ENCODE measurements around the gene HEY2.
"Not testable (repeated sequence)": the region's sequence is repeated elsewhere in the genome, so short reads cannot be mapped to it uniquely, and the experiment has no call there.

Gene HEY2

GRCh38 chr6:125749173-125749864 is at the start of gene HEY2:
TSS of gene HEY2 (plus strand) at chr6:125749632. CDS start at chr6:125749777, 145 bp downstream.
- peak; percentile 83 for DNase-seq

DNA sequence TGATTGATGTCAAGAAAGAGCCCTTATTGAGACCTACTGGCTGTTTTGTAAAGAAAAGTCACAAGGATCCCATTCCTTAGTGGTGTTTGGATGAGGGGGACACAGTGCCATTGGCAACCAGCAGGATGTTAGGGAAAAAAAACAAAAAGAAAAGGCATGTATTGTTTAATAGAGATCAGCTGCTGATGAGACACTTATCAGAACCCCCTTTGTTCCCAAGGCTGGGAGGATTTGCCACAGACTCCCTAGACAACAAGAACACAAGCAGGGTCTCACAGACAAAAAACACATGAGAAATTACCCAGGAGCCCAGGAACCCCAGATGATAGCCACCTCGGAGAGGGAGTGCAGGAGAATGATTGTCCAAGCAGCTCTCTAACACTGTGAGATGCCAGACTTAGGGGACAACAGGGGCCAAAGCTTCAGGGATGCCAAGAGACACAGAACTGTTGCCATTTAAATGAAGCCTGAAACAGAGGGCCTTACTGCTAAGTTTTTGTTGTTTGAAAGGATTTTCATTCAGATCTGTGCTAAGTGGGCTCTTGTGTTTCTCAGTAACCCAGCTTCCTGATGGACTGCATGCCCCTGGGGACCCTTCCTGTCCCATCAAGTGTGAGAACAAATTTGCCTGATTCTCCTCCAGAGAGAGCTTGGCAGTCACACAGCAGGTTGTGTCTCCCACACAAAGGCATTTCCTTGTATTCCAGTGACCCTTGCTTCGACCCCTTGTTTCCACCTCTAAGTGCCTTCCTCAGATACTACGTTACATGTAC is 48.7 kb upstream of the HEY2 start:
- no peak for DNase-seq

- DNase-seq: no peak
These were observed 48.1 kb upstream of the HEY2 start for GRCh38 chr6:125701354-125701668.

DNA sequence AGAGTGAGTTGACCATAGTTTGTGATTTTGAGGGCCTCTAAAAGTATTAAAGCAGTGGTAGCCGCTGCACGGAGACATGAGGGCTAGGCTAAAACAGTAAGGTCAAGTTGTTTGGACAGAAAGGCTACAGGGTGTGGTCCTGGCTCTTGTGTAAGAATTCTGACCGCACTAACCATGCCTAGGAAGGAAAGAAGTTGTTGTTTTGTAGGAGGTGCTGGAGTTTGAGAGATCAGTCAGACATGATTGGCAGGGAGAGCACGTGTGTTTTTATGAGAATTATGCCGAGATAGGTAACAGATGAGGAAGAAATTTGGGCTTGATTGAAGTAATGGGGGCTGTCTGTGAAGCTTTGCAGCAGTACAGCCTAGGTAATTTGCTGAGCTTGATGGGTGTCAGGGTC is 45.5 kb upstream of the HEY2 start:
- not testable (repeated sequence) for DNase-seq

GRCh38 chr6:125707615-125708243 is 41.7 kb upstream of the HEY2 start:
- no peak for DNase-seq

GRCh38 chr6:125711013-125711675 is 38.3 kb upstream of the HEY2 start:
- no peak for DNase-seq

DNA sequence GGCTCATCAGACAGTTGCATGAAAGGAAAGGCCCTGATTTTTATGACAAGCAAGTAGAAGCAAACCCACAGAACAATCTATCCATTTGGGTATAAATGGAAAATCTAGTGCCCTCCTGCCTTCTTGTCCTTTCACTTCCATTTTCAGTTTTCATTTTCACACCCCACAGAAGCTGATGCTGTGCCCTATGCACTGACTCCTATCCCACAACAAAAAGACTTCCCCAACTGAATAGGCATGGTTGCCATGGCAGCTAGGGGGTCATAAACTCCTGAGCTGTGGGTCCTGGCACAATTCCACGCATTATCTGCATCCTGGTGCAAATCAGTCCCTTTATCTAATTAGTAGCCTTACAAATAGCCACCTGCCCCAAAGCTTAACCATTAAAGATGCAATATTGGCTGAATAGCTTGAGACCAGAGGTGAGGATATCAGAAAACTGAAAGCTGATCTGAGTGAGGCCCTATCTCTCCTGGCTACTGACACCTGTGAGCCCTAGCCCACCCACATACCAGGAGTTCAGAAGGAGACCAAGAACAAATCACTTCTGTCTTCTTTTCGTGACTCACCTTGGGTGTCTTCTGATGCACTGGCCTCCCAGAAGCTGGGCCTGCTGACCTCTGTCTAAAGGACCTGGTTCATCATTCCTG is 34.9 kb upstream of the HEY2 start:
- no peak for DNase-seq

GRCh38 chr6:125717120-125717731 is 32.2 kb upstream of the HEY2 start:
- no peak for DNase-seq

DNA sequence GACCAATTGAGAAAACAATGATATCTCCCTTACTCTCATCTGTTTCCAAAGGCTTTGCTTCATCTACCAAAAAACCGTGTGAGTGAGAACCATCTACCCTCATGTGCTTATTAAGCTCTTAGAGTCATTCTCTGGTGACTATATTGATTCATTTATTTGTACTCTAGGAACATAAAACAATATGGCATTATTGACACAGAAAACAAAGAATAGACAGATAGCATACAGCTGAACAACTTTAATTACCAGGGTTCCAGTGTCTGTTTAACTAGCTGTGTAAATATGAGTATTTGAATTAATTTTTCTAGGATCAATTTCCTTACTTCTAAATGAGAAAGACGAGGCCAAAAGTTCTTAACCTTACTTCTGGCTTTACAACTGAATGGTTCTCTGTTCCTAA is 31.3 kb upstream of the HEY2 start:
- peak; percentile 33 for DNase-seq

GRCh38 chr6:125722886-125723285 is 26.5 kb upstream of the HEY2 start:
- no peak for DNase-seq

- no peak for DNase-seq
These were observed 22.2 kb upstream of the HEY2 start for GRCh38 chr6:125727216-125727615.

DNA sequence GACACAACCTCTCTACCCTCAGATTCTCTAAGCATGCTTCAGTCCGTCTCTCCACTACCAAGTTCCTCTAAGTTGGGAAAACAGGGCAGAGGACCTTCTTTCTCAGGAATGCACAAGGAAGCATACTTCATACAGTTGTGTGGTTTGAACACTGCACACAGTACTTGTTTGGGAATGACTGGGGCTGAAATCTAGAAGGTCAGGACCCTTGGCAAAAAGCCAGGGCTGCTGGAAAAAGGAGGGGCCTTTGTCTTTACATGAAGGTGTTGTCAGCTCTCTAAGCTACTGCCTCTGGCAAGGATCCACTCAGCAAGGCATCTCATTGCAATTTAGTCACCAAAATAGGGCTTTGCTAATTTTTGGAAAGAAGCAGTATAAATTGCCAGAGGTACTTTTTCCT is 20.7 kb upstream of the HEY2 start:
- no peak for DNase-seq

DNA sequence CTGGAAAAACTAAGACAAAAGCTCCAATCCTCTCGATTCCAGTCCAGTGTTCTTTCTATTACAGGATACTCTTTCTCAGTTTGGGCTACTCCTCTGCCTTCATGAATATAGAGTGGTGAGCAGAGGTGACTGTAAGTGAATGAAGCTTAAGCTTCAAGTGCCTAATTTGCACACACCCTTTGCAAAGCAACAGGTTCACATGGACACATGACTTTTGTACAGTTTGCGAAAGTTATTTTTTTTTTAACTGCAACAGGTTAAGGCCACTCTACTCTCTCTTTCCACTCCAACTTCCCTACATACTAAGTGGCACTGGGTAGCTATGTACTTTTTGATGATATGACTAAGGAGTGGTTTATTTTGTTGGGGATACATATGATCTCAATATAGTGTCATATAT is 19.4 kb upstream of the HEY2 start:
- no peak for DNase-seq

- DNase-seq: no peak
These were observed 17.0 kb upstream of the HEY2 start for GRCh38 chr6:125732398-125732797.

DNA sequence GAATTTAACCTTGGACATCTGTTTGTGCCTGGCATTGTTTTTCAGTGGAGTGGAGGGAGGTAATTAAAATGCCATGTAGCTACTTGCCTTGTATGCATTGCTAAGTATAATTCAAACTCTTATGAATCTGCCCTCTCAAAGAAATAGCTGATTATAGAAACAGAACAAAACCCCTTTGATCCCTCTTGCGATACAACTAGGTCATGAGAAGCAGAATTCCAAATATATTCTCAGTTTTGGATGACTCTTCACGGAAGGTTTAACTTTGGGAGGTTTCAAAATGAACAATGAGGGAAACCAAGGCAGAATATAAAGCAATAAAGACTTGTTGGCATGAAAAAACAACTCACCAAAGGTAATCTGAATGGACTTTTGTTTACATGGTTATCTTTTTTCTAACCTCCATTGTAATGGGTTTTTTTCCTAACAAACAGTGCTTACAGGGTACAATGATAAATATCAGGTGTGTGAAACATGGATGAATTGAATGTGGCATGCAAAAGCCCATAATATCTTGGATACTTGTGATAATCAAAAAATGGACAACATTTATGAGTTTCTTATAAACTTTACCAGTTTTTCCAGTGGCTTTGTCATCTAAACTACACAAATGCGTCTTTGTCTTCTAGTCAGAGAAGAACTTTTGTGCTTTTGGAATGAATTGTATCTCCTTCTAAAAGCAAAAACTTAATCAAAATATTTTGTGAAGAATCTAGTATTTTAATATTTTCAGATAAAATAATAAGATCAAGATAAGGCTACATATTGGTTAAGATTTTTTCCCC is 15.7 kb upstream of the HEY2 start:
- DNase-seq: no peak

- no peak for DNase-seq
These were observed 11.2 kb upstream of the HEY2 start for GRCh38 chr6:125738276-125738675.

- no peak for DNase-seq
These were observed 10.1 kb upstream of the HEY2 start for GRCh38 chr6:125739364-125739763.

- no peak for DNase-seq
These were observed 8.1 kb upstream of the HEY2 start for GRCh38 chr6:125741336-125741735.

GRCh38 chr6:125742024-125742423 is 7.4 kb upstream of the HEY2 start:
- no peak for DNase-seq

GRCh38 chr6:125742464-125743120 is 6.8 kb upstream of the HEY2 start:
- DNase-seq: no peak

GRCh38 chr6:125743604-125744003 is 5.8 kb upstream of the HEY2 start:
- DNase-seq: no peak

All from SHP77 treated with DMSO at 0.1 percent for 48 hours (cell line).